ENCODE data around the gene TP53I13. TPM values are rescaled to one million over a fixed set of nuclear protein-coding genes. Genes with fewer than 3 reads are reported as not detected.

The TP53I13 gene
- total RNA-seq, 6 experiments from 2014 or later = 16.8 to 52.4 (median 38.4) TPM

DNA sequence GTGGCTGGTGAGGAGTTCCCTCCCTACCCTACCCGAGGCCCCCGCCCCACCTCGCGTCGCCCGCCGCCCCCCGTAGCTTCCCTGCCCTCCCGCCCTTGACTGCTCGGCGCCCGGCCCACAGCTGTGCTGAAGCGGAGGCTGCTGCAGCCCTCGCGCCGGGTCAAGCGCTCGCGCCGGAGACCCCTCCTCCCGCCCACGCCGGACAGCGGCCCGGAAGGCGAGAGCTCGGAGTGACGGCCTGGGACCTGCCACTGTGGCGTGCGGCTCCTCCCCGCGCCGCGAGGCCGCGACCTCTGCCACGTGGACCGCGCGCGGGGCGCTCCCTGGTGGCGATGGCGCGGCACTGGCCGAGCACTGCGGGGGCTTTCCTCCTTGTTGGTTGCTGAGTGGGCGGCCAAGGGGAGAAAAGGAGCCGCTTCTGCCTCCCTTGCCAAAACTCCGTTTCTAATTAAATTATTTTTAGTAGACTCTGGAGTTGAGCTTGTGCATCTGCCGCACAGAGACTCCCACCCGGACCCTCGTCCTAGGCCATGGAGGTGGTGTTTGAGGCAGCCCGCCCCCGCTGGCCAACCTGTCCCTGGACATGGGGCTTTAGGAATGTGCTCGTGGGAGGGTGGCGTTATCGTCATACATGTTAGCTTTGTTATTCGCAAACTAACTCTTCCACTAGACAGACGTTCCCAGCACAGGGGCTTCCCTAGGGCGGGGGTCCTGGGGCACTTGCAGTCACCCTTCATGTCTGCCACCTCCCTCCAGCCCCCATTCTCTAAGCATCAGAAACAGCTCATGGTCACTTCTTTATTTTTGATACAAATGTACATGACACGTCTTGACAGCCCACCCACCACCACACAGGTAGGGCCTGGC, 4.4 kb downstream of the TP53I13 start:
- Histone ChIP-seq H3K27me3 (no peaks in the 10 kb centered on the region), H3K4me3 (peak overlapping the region in 2 of 3 donors; percentile 42 to 52), H3K4me1 (peaks cover 0 to 36% (median 15%) of the 10 kb centered on the region in 4 donors), H3K36me3 (peaks cover 0 to 13% (median 0%) of the 10 kb centered on the region in 4 donors), H3K27ac (peak overlapping the region in 2 of 3 donors; percentile 39 to 40), H3K9me3 (no peaks in the 10 kb centered on the region)
- peak; percentile 43 to 66 (median 59) for ATAC-seq
- peak; percentile 74 to 77 (median 75) for DNase-seq
- intact Hi-C loops (cut with DNase I) = no loop called here
- 14% methylated on average over 21 of the region's 62 CpGs for WGBS (ENCODE audit: insufficient coverage, low coverage, low lambda C conversion rate, missing lambda C conversion rate)
- TF ChIP-seq POLR2A (IDR thresholded peaks at IDR 0.05) = no peak
- TF ChIP-seq, protein P1, sequence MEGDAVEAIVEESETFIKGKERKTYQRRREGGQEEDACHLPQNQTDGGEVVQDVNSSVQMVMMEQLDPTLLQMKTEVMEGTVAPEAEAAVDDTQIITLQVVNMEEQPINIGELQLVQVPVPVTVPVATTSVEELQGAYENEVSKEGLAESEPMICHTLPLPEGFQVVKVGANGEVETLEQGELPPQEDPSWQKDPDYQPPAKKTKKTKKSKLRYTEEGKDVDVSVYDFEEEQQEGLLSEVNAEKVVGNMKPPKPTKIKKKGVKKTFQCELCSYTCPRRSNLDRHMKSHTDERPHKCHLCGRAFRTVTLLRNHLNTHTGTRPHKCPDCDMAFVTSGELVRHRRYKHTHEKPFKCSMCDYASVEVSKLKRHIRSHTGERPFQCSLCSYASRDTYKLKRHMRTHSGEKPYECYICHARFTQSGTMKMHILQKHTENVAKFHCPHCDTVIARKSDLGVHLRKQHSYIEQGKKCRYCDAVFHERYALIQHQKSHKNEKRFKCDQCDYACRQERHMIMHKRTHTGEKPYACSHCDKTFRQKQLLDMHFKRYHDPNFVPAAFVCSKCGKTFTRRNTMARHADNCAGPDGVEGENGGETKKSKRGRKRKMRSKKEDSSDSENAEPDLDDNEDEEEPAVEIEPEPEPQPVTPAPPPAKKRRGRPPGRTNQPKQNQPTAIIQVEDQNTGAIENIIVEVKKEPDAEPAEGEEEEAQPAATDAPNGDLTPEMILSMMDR (IDR thresholded peaks at IDR 0.05) = peak; percentile 69 to 83 (median 75)

DNA sequence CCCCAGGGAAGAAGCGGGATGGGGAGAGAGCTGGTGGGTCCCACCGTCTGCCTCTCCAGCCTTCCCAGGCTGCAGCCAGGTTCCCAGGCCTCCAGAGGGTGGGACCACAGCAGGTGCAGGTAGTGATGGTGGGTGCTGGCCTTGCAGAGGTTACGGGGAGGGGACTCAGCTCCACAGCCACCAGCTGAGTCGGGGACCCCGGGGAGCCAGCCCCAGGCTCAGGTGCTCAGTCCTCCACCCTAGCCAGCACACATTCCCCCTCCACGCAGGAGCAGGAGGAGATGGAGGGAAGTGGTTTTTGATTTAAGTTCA, 5.0 kb downstream of the TP53I13 start:
- Histone ChIP-seq H3K36me3 (peaks cover 0 to 13% (median 0%) of the 10 kb centered on the region in 4 donors), H3K27me3 (no peaks in the 10 kb centered on the region), H3K4me1 (peaks cover 0 to 36% (median 15%) of the 10 kb centered on the region in 4 donors), H3K27ac (peak overlapping the region in 2 of 3 donors; percentile 39 to 63), H3K9me3 (no peaks in the 10 kb centered on the region), H3K4me3 (no peak overlapping the region)
- 60% methylated on average over 1 of the region's 6 CpGs for WGBS (ENCODE audit: insufficient coverage, low coverage, low lambda C conversion rate, missing lambda C conversion rate)
- no peak for ATAC-seq
- intact Hi-C loops (cut with DNase I) = no loop called here
- DNase-seq = peak; percentile 23 to 52 (median 42)
- TF ChIP-seq, protein P1 (IDR thresholded peaks at IDR 0.05) = no peak
- TF ChIP-seq POLR2A (IDR thresholded peaks at IDR 0.05) = no peak

DNA sequence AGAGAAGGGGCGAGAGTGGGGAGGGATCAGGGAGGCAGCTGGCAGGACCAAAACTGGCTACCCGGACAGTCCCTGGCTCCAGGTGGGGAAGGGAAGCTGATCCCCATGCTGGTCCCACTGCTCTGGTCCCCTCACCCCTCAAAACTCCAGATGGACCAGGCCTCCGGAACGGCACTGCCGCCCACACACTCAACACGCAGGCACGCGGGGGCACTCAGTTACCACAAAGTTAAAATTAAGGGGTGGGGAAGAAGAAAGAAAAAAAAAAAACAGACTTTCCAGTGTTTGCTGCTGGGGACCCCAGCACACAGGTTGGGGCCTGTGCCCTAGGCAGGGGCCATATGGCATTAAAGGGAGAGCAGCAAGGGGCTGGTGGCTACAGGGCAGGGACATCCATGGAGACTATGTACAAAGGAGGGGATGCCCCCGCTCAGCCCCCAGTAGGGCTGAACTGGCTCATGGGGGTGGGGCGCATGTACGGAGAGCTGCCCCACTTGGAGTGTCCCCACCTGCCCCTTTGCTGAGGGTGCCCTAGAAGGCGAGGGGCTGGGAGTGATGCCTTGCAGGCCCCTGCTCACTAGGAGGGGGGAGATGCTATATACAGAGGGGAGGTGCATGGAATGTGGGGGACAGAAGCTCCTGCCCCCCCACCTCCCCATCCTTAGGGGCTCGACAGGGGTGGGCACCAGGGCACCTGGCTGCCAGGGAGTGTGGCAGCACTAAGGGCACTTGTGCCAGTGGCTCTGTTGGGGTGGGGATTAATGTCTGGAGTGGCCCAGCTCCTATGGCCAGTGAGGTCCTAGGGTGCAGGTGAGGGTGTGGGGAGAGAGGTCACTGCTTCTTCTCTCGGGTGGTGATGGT, 5.6 kb downstream of the TP53I13 start:
- DNase-seq = peak in 2 of 3 donors; percentile 16 to 44
- ATAC-seq = no peak

More for the DNA sequence above, 5.6 kb downstream of the TP53I13 start:
- intact Hi-C loops (cut with DNase I) = no loop called here
- peaks cover 0 to 36% (median 15%) of the 10 kb centered on the region in 4 donors for H3K4me1 ChIP-seq
- TF ChIP-seq POLR2A (IDR thresholded peaks at IDR 0.05) = no peak
- TF ChIP-seq, protein P1 (IDR thresholded peaks at IDR 0.05) = no peak
- peaks cover 0 to 13% (median 0%) of the 10 kb centered on the region in 4 donors for H3K36me3 ChIP-seq
- H3K27me3 ChIP-seq = no peaks in the 10 kb centered on the region
- H3K9me3 ChIP-seq = no peaks in the 10 kb centered on the region
- 45% methylated on average over 6 of the region's 14 CpGs for WGBS (ENCODE audit: insufficient coverage, low coverage, low lambda C conversion rate, missing lambda C conversion rate)
- H3K4me3 ChIP-seq = no peak overlapping the region
- H3K27ac ChIP-seq = peak overlapping the region in 2 of 3 donors; percentile 26 to 63

Data from right lobe of liver (tissue), 6 donors.